GM18505 (cell line): ENCODE data around the gene TMEM131.

Experiments
- ATAC-seq: cut with Tn5 transposase; IDR thresholded peaks from one replicate; pipeline ENCODE4 v1.9.1; 2021; ENCODE audit not compliant: unreplicated experiment
- POLR2A ChIP-seq: IDR thresholded peaks from 4 replicates; pipeline ENCODE4 v1.6.1; 2011; ENCODE audit warnings: borderline replicate concordance; ENCODE audit not compliant: insufficient read depth, insufficient read length; ENCODE audit errors: extremely low read depth

Gene TMEM131

DNA sequence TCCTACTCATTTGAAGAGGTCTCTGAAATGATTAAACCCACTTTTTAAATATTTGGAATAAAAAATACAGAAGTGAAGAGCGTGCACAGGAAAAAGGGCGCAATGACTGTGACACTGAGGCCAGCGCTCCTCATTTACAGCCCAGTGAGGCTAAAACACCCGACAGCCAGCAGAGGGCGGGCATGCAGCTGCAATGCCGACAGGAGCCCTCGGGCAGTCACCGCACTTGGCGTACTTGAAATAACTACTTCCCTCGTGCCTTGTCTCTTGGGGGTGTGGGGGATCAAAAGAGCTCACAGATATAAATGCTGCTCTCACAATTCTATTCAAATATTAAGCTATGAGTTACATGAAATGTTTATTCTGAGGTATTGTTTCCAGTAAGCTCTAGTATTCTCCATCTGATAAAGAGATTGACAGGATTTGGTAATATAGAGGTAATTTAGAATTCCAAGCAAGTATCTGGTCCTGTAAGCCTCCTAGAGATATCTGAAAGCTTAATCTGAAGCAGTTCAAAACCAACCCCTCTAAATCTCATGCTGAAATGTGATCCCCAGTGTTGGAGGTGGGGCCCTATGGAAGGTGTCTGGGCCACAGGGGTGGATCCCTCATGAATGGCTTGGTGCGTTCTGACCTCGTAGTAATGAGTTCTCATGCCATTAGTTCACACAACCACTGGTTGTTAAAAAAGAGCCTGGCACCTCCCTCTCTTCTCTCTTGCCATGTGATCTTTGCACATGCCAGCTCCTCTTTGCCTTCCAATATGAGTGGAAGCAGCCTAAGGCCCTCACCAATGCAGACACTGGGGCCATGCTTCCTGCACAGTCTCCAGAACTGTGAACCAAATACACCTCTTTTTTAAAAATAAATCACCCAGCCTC is 188.8 kb downstream of the TMEM131 start:
- peak; percentile 77 for ATAC-seq
- no peak for TF ChIP-seq POLR2A

- TF ChIP-seq POLR2A, result no peak
- no peak for ATAC-seq
Measured at GRCh38 chr2:97805776-97806175, 190.0 kb downstream of the TMEM131 start.

GRCh38 chr2:97801028-97801427 is 194.7 kb downstream of the TMEM131 start:
- no peak for ATAC-seq
- TF ChIP-seq POLR2A, result no peak

- TF ChIP-seq POLR2A, result no peak
- ATAC-seq, result no peak
Measured at GRCh38 chr2:97798416-97798815, 197.3 kb downstream of the TMEM131 start.

DNA sequence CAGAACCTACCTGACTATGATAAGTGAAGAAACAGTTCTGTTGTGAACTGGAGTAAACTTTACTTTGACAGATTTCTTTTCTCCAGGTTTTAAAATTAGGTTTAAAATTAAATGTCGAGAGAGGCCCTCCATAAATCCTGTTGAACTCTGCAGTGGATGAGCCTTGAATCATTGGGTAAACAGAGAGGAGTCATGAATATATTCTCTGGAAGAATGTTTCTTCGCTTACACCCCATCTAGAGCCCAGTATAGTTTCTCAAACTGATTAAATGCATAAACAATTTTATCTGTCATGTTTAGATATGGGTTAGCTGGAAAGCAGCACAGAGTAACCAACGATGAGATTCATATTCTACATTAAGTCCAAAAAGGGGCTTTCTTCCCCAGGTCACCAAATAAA is 198.4 kb downstream of the TMEM131 start:
- ATAC-seq, result no peak
- TF ChIP-seq POLR2A, result no peak

DNA sequence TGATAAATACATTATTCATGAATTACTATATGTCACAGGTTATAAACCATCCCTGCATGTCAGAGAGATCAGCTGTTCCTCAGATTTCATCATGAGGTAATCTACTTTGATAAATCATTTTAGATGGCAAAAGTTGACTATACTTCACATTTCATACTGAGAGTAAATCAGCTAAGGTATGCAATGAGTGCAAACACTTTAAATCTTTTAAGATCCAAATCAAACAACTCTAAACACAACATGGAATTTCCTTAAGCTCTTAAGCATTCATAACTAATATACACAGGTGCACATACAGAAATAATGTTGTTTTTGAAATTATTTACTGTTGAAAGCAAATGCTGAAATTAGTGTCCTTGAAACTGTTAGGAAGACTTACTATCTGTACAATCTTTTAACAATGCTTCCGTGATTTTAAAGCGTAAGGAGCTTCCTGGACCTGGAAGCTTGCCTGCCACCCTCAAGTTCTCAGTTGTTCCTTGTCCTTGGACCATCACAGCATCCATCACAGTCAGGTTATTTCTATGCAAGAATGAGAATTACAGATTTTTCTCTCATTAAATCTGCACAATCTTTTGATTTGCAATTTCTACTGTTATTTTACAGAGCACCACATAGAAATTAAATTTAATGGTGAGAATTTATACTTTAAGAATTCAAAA is 199.2 kb downstream of the TMEM131 start:
- TF ChIP-seq POLR2A, result no peak
- ATAC-seq, result no peak

- no peak for ATAC-seq
- TF ChIP-seq POLR2A, result no peak
Measured at GRCh38 chr2:97792416-97792815, 203.3 kb downstream of the TMEM131 start.

DNA sequence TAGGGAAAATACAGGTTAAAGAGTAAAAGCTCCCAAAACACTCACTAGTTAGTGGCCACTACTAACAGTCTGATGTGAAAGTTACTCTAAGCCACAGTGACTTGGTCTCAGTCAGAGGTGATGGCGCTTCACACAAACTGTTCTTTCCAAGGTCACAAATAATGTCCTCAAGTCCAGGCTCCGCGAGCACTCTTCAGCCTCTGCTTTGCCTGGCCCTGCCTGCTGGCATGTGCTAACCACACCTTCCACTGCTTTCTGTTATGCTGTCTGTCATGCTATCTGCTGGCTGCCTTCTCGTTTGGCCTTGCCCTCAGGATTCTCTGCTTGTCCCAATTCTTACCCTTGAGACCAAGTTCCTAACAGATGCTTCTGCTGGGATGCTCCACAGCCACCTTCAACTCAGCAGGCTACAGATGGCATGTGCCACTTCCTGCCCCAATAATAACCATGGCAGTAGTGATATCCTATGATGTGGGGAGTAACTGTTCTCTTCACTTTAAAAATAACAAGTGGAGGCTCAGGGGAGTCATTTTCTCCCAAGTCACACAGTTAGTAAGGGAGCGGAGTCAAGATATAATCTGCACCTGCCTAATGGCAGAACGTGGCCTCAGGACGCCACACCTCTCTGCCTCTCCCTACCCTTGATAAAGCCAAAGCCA is 206.6 kb downstream of the TMEM131 start:
- TF ChIP-seq POLR2A, result no peak
- no peak for ATAC-seq

GRCh38 chr2:97785818-97786217 is 209.9 kb downstream of the TMEM131 start:
- ATAC-seq, result no peak
- TF ChIP-seq POLR2A, result no peak

DNA sequence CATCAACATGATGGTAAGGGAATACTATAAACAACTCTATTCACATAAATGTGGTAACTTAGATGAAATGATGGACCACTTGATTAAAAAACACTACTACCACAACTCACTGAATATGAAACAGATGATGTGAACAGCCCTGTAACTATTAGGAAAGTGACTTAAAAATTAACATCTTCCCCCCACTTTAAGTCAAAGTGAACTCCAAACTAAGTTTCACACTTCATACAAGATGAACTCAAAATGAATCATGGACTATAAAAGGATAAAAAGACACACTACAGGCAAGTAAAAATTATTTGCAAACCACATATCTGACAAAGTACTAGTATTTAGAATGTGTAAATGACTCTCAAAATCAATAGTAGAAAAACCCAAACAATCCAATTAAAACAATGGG is 210.8 kb downstream of the TMEM131 start:
- no peak for TF ChIP-seq POLR2A
- no peak for ATAC-seq

DNA sequence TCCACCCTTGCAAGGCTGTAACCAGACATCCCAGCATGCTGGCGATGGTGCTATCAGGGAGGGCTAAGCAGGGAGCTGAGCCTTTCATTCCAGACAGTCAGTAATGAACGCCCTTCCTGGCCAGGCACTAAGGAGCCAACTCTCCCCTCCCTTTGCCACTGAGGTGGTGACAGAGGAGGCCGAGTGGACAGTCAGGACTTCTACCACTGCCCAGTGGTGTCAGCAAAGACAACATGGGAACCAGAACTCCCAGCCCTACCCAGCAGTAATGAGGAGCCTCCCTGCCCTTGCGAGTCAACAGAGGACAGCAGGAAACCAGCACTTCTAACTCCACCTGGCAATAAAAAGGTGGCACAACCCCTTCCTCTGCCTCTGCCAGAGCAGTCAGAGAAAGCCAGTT is 213.8 kb downstream of the TMEM131 start:
- ATAC-seq, result no peak
- TF ChIP-seq POLR2A, result no peak

DNA sequence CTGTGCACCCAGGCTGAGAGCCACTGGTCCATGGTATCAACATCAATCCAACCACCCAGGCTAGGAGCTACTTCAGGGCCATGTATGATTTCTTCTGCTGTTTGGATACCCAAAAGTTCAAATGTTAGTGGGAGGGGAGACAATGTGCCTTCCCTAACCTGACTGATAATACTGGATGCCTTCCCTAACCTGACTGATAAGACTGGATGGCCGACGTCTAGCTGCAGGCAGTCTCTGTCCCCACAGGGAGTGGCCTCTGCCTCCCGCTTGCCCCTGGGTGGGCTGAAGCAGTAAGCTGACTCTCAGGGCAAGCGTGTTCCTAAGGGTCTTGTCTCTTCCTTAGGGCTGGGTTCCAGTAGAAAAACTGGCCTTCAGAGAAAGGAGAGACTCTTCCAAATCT is 216.6 kb downstream of the TMEM131 start:
- TF ChIP-seq POLR2A, result no peak
- ATAC-seq, result no peak

- TF ChIP-seq POLR2A, result no peak
Measured at GRCh38 chr2:97775074-97775473, 220.7 kb downstream of the TMEM131 start.

More at GRCh38 chr2:97775074-97775473, 220.7 kb downstream of the TMEM131 start:
- ATAC-seq, result no peak
